HG02885 (cell line): ENCODE results near the gene KRT6A.

Experiments used
- ATAC-seq: cut with Tn5 transposase; IDR thresholded peaks from one replicate; pipeline ENCODE4 v1.9.1; 2021; ENCODE audit warnings: mild to moderate bottlenecking; ENCODE audit not compliant: unreplicated experiment, poor library complexity

The KRT6A gene

GRCh38 chr12:52439420-52439819 lies 53.6 kb downstream of the KRT6A start:
- ATAC-seq: no peak

- no peak for ATAC-seq
Measured at GRCh38 chr12:52438305-52439301, 54.5 kb downstream of the KRT6A start.

GRCh38 chr12:52437508-52437907 lies 55.5 kb downstream of the KRT6A start:
- no peak for ATAC-seq
